K562 (cell line): ENCODE measurements around the gene GTSE1.

Experiments
- ATF3 ChIP-seq, 2 experiments: fragments of 450-650 bp in 1 of 2; sonication (generic) in 1 of 2; formaldehyde crosslinking in 1 of 2; IDR thresholded peaks in 1 of 2; conservative IDR thresholded peaks in 1 of 2; 2 replicates each; pipeline versions ENCODE4 v1.6.1 to v1.8.1; 2016 to 2023; ENCODE audit warnings: mild to moderate bottlenecking in 2 of 2, moderate library complexity in 2 of 2, inconsistent platforms in 1 of 2, missing genetic modification reagents in 1 of 2
- CHD2 ChIP-seq: IDR thresholded peaks from 2 replicates; pipeline ENCODE4 v1.6.1; 2011; ENCODE audit warnings: low read depth, low read length
- ZKSCAN3 ChIP-seq: fragments of 250-450 bp; sonication (Bioruptor Pico); IDR thresholded peaks from 2 replicates; pipeline ENCODE4 v1.4.0; 2020

- TF ChIP-seq ZKSCAN3 (CRISPR knock-in tag) (no peak), CHD2 (no peak), ATF3 (IDR thresholded peaks at IDR 0.05) (no peak), ATF3 (CRISPR knock-in tag; conservative IDR thresholded peaks at IDR 0.05) (no peak)
These were observed 16.4 kb upstream of the GTSE1 start for GRCh38 chr22:46280063-46280817.
